ENCODE measurements around the gene TMEM196. TPM values are rescaled to one million over a fixed set of nuclear protein-coding genes. Genes with fewer than 3 reads are reported as not detected.
A peak's percentile ranks its signal among the peaks of the same experiment; 100 is the strongest.

TMEM196 gene
- total RNA-seq, 4 donors from 2014 or later = not detected

DNA sequence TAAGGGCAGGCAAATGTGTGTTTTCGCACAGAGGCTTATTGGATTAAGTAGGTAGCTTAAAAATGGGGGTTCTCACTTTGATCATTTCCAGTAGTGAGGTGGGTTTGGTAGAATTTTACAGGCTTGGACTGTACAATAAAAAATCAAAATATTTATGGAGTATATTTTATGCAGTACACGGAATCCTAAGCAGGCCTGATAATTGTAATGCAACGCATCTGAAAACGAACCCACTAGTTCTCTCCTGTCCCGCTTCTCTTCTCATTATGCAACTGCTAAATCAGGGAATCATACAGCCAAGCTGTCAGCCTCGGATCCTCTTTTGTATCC, 64.2 kb downstream of the TMEM196 start:
- Histone ChIP-seq H3K4me1 (peaks cover 0 to 27% (median 13%) of the 10 kb centered on the region in 4 donors), H3K9me3 (no peaks in the 10 kb centered on the region), H3K27me3 (no peaks in the 10 kb centered on the region), H3K36me3 (no peaks in the 10 kb centered on the region), H3K27ac (peak overlapping the region; percentile 63 to 90 (median 75)), H3K4me3 (peak overlapping the region; percentile 74 to 99 (median 90))
- WGBS, 2 donors = 53 to 57% methylated on average over 6 of the region's 6 CpGs
- TF ChIP-seq EP300 (IDR thresholded peaks at IDR 0.05) = no peak
- peak in 1 of 5 experiments; percentile 19 for TF ChIP-seq CTCF (IDR thresholded peaks at IDR 0.05)
- no peak for DNase-seq (ENCODE audit: low spot score in 2 of 2)

GRCh38 chr7:19708397-19709248, 64.8 kb downstream of the TMEM196 start, which contains the start of gene POLR1F:
Gene POLR1F (minus strand): TSS chr7:19709037. CDS start chr7:19709016, 21 bp downstream.
- H3K27me3 ChIP-seq = no peaks in the 10 kb centered on the region
- peaks cover 0 to 5% (median 0%) of the 10 kb centered on the region in 3 donors for H3K36me3 ChIP-seq
- H3K9me3 ChIP-seq = no peaks in the 10 kb centered on the region
- peak within 1 kb of the TSS; percentile 68 to 90 (median 84) for H3K27ac ChIP-seq
- DNase-seq (ENCODE audit: low spot score in 2 of 2) = peak; percentile 86 to 89
- H3K4me3 ChIP-seq = peak within 1 kb of the TSS; percentile 74 to 99 (median 90)
- H3K4me1 ChIP-seq = peaks cover 0 to 27% (median 13%) of the 10 kb centered on the region in 4 donors
- TF ChIP-seq CTCF (IDR thresholded peaks at IDR 0.05) (peak; percentile 86 to 97 (median 92)), EP300 (IDR thresholded peaks at IDR 0.05) (peak; percentile 97), POLR2A (IDR thresholded peaks at IDR 0.05) (peak; percentile 74 to 84)
- WGBS, 2 donors = 0% methylated on average over 23 to 53 of the region's 56 CpGs

DNA sequence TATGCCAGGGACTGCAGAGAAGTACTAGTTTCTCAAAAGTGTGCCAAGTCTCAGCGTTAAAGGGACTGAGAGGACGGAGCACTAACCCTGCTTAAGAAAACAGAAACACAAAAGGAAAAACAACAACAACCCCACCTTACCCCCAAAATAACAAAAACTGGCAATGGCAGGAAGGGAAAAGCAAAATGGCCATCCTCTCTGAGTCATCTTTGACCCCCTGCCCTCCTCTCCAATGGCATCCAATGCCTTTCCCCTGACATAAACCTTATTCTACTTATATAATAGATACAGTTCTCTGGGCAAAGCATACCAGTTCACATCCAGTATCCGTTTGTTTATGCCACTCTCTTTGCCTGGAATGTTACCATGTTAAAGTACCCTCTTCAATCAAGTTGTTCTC, 66.2 kb downstream of the TMEM196 start:
- WGBS, 2 donors = 37 to 43% methylated on average over 3 of the region's 3 CpGs
- Histone ChIP-seq H3K4me1 (peaks cover 0 to 27% (median 13%) of the 10 kb centered on the region in 4 donors), H3K36me3 (peaks cover 0 to 19% (median 0%) of the 10 kb centered on the region in 3 donors), H3K4me3 (no peak overlapping the region), H3K9me3 (peaks cover 0 to 6% (median 0%) of the 10 kb centered on the region in 4 donors), H3K27ac (no peak overlapping the region), H3K27me3 (no peaks in the 10 kb centered on the region)
- DNase-seq (ENCODE audit: low spot score in 2 of 2) = no peak
- TF ChIP-seq POLR2A (IDR thresholded peaks at IDR 0.05) = no peak
- no peak for TF ChIP-seq EP300 (IDR thresholded peaks at IDR 0.05)
- TF ChIP-seq CTCF (IDR thresholded peaks at IDR 0.05) = no peak

- Histone ChIP-seq H3K27me3 (no peaks in the 10 kb centered on the region), H3K36me3 (peaks cover 0 to 29% (median 0%) of the 10 kb centered on the region in 3 donors), H3K4me3 (no peak overlapping the region), H3K4me1 (peaks cover 0 to 27% (median 13%) of the 10 kb centered on the region in 4 donors), H3K9me3 (peaks cover 0 to 6% (median 0%) of the 10 kb centered on the region in 4 donors), H3K27ac (no peak overlapping the region)
- DNase-seq (ENCODE audit: low spot score in 2 of 2) = no peak
- WGBS, 2 donors = 61 to 69% methylated on average over 2 of the region's 2 CpGs
- TF ChIP-seq CTCF (IDR thresholded peaks at IDR 0.05) (no peak), EP300 (IDR thresholded peaks at IDR 0.05) (no peak), POLR2A (IDR thresholded peaks at IDR 0.05) (no peak)
Observed at GRCh38 chr7:19705663-19706062, 67.8 kb downstream of the TMEM196 start.

DNA sequence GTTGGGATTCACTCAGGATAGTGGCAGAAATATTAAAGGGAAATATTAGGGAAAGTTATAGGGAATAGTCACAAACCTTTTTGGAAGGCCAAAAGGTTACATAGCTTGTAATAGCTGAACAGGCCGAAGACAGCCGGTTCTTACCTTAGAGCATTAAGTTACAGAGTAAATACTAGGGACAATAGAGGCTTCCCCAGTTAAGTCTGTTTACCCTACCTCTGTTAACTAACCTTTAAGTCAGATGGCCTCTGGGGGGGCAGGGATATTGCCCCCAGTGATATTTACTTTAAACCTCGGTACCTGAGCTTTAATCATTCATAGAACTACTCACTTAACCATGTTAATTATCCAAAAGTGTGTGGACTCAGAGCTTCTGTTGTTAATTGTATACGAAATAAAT, 71.9 kb downstream of the TMEM196 start:
- Histone ChIP-seq H3K4me3 (no peak overlapping the region), H3K36me3 (peaks cover 0 to 52% (median 2%) of the 10 kb centered on the region in 3 donors), H3K27ac (no peak overlapping the region), H3K9me3 (peaks cover 0 to 6% (median 0%) of the 10 kb centered on the region in 4 donors), H3K4me1 (peaks cover 0 to under 1% (median 0%) of the 10 kb centered on the region in 4 donors), H3K27me3 (no peaks in the 10 kb centered on the region)
- TF ChIP-seq CTCF (IDR thresholded peaks at IDR 0.05) (no peak), EP300 (IDR thresholded peaks at IDR 0.05) (no peak), POLR2A (IDR thresholded peaks at IDR 0.05) (no peak)
- 74 to 86% methylated on average over 4 of the region's 4 CpGs for WGBS, 2 donors
- DNase-seq (ENCODE audit: low spot score in 2 of 2) = no peak
